ENCODE results near the gene PACRG. TPM values are rescaled to one million over a fixed set of nuclear protein-coding genes. Genes with fewer than 3 reads are reported as not detected.

Gene PACRG
- total RNA-seq, 1 experiment from 2014 or later, result 0.59 TPM

- Histone ChIP-seq H3K27ac (ENCODE audit: low read length) (no peak overlapping the region), H3K4me1 (ENCODE audit: control insufficient read depth, insufficient read depth, low read length) (no peaks in the 10 kb centered on the region), H3K9me3 (ENCODE audit: control insufficient read depth, insufficient read depth, low read depth, low read length) (no peaks in the 10 kb centered on the region), H3K36me3 (ENCODE audit: control insufficient read depth, insufficient read depth, low read length) (no peaks in the 10 kb centered on the region), H3K4me3 (ENCODE audit: low read depth in 2 of 2, low read length in 2 of 2) (no peak overlapping the region), H3K27me3 (ENCODE audit: control insufficient read depth, insufficient read depth, low read length) (no peaks in the 10 kb centered on the region)
- CTCF ChIA-PET, result interaction anchor here (0.6 kb wide), 1 partner anchor 18 kb away, joined by 8 read pairs; no protein-coding TSS in a partner anchor
- intact Hi-C loops (cut with micrococcal nuclease; ENCODE audit: unreplicated experiment), result no loop called here
- DNase-seq (ENCODE audit: low read depth, low spot score), result no peak
- no peak for ATAC-seq
- BruUV-seq (replicated peaks), result no TSS peak
- in situ Hi-C loops (cut with HindIII; ENCODE audit: low pct_unique_long_range_greater_than_20kb, low sequenced_read_pairs), result no loop called here
- POLR2A ChIA-PET, result interaction anchor here (0.6 kb wide), 1 partner anchor 149 kb away, joined by 6 read pairs; no protein-coding TSS in a partner anchor
- no peak for TF ChIP-seq REST (IDR thresholded peaks at IDR 0.05; ENCODE audit: insufficient read depth in 1 of 2, low read depth in 2 of 2, low read length in 1 of 2)
- no peak for TF ChIP-seq POLR2AphosphoS5 (IDR thresholded peaks at IDR 0.05; ENCODE audit: low read depth, low read length)
- TF ChIP-seq SIN3A (IDR thresholded peaks at IDR 0.05; ENCODE audit: borderline replicate concordance, insufficient read depth, low read depth, low read length), result no peak
- no peak for TF ChIP-seq TCF7L2 (IDR thresholded peaks at IDR 0.05; ENCODE audit: low read depth, low read length)
- TF ChIP-seq, protein P1, sequence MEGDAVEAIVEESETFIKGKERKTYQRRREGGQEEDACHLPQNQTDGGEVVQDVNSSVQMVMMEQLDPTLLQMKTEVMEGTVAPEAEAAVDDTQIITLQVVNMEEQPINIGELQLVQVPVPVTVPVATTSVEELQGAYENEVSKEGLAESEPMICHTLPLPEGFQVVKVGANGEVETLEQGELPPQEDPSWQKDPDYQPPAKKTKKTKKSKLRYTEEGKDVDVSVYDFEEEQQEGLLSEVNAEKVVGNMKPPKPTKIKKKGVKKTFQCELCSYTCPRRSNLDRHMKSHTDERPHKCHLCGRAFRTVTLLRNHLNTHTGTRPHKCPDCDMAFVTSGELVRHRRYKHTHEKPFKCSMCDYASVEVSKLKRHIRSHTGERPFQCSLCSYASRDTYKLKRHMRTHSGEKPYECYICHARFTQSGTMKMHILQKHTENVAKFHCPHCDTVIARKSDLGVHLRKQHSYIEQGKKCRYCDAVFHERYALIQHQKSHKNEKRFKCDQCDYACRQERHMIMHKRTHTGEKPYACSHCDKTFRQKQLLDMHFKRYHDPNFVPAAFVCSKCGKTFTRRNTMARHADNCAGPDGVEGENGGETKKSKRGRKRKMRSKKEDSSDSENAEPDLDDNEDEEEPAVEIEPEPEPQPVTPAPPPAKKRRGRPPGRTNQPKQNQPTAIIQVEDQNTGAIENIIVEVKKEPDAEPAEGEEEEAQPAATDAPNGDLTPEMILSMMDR (IDR thresholded peaks at IDR 0.05), result no peak
Observed at GRCh38 chr6:163285691-163286090, 557.9 kb downstream of the PACRG start.

GRCh38 chr6:163287626-163288025 is 559.9 kb downstream of the PACRG start:
- BruUV-seq (replicated peaks), result no TSS peak
- TF ChIP-seq, protein P1 (IDR thresholded peaks at IDR 0.05), result no peak
- TF ChIP-seq REST (IDR thresholded peaks at IDR 0.05; ENCODE audit: insufficient read depth in 1 of 2, low read depth in 2 of 2, low read length in 1 of 2) (no peak), POLR2AphosphoS5 (IDR thresholded peaks at IDR 0.05; ENCODE audit: low read depth, low read length) (no peak)
- ChIA-PET POLR2A (no interaction called here), CTCF (no interaction called here)
- ATAC-seq (no peak), DNase-seq (ENCODE audit: low read depth, low spot score) (no peak)
- no peak overlapping the region for H3K27ac ChIP-seq (ENCODE audit: low read length)
- no peaks in the 10 kb centered on the region for H3K9me3 ChIP-seq (ENCODE audit: control insufficient read depth, insufficient read depth, low read depth, low read length)
- H3K4me1 ChIP-seq (ENCODE audit: control insufficient read depth, insufficient read depth, low read length), result no peaks in the 10 kb centered on the region
- H3K36me3 ChIP-seq (ENCODE audit: control insufficient read depth, insufficient read depth, low read length), result no peaks in the 10 kb centered on the region
- H3K4me3 ChIP-seq (ENCODE audit: low read depth in 2 of 2, low read length in 2 of 2), result no peak overlapping the region
- no peaks in the 10 kb centered on the region for H3K27me3 ChIP-seq (ENCODE audit: control insufficient read depth, insufficient read depth, low read length)
- intact Hi-C loops (cut with micrococcal nuclease; ENCODE audit: unreplicated experiment), result no loop called here
- in situ Hi-C loops (cut with HindIII; ENCODE audit: low pct_unique_long_range_greater_than_20kb, low sequenced_read_pairs), result no loop called here
